ENCODE results near the gene HSPA12B. TPM values are rescaled to one million over a fixed set of nuclear protein-coding genes. Genes with fewer than 3 reads are reported as not detected.

The HSPA12B gene
- total RNA-seq, 1 experiment from 2014 or later: 6.3 TPM

- TF ChIP-seq ZNF396 (CRISPR knock-in tag; IDR thresholded peaks at IDR 0.05; ENCODE audit: borderline replicate concordance) (no peak), ZNF232 (CRISPR knock-in tag; IDR thresholded peaks at IDR 0.05) (no peak), E2F5 (CRISPR knock-in tag; IDR thresholded peaks at IDR 0.05) (no peak)
Observed at GRCh38 chr20:3801846-3802245, 69.4 kb downstream of the HSPA12B start (continued).

Other genes with a start within 250 kb of the HSPA12B start
- gene GFRA4, start 69.3 kb upstream of the HSPA12B start, total RNA-seq (2021): not detected in 3 replicates
- 5.3 to 7.1 TPM (median 7.0 TPM) in 3 replicates for gene ADAM33, start 50.7 kb upstream of the HSPA12B start, total RNA-seq (2021)
- 0.04 to 0.11 TPM in 2 of 3 replicates, not detected in the other for gene SIGLEC1, start 20.1 kb upstream of the HSPA12B start, total RNA-seq (2021)
- 109 to 129 TPM (median 113 TPM) in 3 replicates for gene ADISSP, start 35.1 kb downstream of the HSPA12B start, total RNA-seq (2021)
- gene SPEF1, start 48.8 kb downstream of the HSPA12B start, total RNA-seq (2021): 0.41 to 0.72 TPM (median 0.64 TPM) in 3 replicates
- gene CENPB, start 54.1 kb downstream of the HSPA12B start, total RNA-seq (2021): 55.3 to 58.7 TPM (median 57.6 TPM) in 3 replicates
- 35.2 to 37.5 TPM (median 37.4 TPM) in 3 replicates for gene CDC25B, start 63.6 kb downstream of the HSPA12B start, total RNA-seq (2021)
- 2.8 to 4.1 TPM (median 3.1 TPM) in 3 replicates for gene AP5S1, start 87.9 kb downstream of the HSPA12B start, total RNA-seq (2021)
- gene MAVS, start 114.1 kb downstream of the HSPA12B start, total RNA-seq (2021): 23.4 to 26.0 TPM (median 24.4 TPM) in 3 replicates
- gene PANK2, start 156.7 kb downstream of the HSPA12B start, total RNA-seq (2021): 60.3 to 63.7 TPM (median 62.7 TPM) in 3 replicates